ENCODE data around the gene THSD7B.

THSD7B gene

DNA sequence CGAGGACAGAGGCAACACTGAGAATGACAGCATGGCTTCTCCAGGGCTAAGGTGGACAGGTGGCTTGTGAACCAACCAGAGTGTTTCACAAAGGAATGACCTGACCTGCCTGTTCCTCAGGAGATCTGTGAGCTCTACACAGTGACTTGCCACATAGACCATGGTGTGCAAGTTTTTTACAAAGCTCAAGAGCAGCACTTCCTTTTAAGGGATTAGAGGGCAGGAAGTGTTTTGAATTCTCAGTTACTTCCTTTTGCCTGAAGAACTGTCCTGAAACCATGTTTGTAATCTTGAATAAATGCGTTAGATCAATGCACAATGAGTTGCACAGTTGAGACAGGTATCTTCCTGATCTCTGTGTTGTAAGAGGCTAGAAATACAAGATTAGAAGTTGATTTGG lies 421.9 kb downstream of the THSD7B start:
- DNase-seq (ENCODE audit: low read depth in 2 of 3, low spot score in 2 of 3): no peak

DNA sequence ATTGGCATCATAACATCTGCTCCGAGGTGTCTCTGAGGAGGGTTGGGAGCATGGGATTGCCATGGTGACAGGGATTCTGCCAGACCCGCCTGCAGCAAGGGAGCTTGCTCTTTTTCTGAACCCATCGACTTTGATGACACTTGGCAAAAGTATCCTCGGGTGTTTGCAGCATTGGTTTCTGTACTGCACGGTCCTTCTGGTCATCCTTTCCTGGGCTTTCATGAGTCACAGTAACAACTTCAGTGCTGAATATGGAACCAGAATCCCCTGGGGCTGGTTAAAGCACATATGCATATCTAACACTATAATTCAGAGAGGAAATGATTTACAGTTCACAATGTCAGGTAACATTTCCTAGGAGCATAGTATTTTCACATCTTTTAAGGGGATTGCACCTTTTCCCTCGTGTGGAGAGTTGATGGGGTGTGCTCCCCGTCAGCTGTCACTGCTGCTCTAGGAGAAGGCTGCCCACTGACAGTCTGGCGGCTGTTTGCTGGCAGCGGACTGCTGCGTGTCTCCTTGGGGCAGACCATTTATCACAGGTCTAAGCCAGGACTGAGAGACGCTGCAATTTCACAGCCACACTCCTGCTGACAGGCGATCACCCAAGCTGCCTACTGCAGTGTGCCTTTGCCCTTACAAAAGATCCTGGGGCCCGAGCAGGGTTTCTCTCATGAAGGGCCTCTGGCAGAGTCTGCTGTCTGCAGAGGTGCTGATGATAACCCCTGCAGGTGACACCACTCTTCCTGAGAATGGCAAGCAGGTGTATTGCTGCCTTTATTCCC lies 425.3 kb downstream of the THSD7B start:
- no peak for DNase-seq (ENCODE audit: low read depth in 2 of 3, low spot score in 2 of 3)

DNA sequence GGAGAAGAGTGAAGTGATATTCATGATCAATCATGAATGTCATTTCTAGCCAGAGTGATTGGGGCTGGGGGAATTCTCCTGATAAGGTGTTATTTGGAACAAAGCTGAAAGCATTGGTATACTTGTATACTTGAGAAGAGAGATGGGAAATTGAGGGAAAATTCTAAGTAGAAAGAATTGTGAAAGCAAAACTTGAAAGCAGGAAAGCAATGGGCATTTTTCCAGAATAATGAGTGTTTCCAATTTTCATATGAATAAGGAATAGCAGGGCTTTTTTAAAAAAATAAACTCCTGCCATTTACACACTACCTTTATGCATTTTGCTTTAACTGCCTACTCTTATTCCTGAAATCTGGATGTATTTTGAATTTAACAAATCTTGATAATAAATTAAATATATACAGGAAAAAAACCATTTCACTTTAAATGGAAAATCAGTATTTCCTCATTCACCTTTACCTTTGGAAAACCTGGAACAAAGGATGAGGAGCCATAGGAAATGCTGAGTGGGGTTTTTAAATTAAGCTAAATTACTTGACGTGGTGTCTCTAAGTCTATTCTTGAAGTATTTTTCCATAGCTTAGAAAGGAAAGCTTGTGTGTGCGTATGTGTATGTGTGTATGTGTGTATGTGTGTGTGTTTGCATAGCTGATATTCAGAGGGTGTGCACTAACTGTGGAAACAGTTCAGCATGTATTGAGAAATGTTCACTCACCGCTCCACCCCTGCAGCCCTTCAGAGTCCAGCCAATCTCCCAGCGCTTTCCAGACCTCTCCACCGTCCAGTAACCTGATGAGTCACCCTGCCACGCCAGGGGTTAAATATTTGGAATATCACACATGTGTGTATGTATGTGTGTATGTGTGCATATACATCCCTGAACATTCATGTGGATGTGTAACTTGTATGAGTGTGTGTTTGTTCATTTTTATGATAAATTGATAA lies 427.3 kb downstream of the THSD7B start:
- DNase-seq (ENCODE audit: low read depth in 2 of 3, low spot score in 2 of 3): no peak

DNA sequence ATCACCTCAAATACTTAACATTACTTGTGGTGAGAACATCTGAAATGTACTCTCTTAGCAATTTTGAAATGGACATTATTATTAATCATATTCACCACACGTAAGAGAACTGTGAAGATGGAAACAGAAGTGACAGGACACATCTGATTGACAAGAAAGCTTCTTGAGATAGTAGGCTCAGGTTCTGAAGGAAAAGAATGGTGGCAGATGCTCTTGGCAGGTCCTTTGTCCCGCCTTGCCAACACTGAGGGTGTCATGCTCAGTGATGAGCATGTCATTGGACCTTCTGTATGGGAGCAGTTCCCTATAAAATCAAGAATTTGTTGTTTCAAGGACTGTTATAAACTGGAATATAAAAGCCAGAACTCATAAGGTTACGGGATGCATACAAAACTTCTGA lies 428.1 kb downstream of the THSD7B start:
- DNase-seq (ENCODE audit: low read depth in 2 of 3, low spot score in 2 of 3): no peak

DNA sequence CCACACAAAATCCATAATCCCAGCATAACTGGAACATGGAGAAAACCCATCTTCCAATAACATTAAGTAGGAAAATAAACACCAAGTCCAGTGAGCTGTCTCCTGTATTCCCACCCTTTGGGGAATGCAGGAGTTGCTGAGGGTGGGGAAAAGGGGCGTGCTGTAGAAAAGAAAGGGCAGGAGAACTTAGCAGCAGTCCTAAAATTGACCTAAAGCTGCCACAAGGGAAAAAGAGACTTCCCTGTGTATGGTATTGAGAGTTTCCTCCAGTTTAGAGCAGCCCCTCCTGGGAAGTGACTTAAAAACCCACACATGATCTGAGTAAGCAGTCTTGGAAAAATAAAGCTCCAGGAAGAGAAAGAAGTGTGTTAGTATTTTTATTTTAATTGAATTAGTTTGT lies 428.8 kb downstream of the THSD7B start:
- no peak for DNase-seq (ENCODE audit: low read depth in 2 of 3, low spot score in 2 of 3)

DNA sequence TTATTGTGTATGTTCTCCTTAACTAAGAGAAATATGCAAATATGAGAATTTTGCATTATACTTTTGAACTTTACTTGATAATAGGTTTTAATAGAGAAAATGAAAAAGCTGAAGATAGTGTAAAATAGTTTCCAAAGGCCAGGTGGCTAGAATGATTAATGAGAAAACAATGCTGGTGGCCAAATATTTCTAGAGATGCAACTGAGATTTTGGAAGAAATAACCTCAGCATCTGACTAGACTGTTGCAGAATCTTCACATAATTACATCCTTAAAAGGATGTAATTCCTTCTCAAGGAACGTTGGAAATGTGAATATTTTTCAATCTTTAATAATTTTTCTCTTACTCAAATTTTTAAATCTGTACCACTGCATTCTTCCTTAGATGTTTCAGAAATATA lies 434.4 kb downstream of the THSD7B start:
- no peak for DNase-seq (ENCODE audit: low read depth in 2 of 3, low spot score in 2 of 3)

DNA sequence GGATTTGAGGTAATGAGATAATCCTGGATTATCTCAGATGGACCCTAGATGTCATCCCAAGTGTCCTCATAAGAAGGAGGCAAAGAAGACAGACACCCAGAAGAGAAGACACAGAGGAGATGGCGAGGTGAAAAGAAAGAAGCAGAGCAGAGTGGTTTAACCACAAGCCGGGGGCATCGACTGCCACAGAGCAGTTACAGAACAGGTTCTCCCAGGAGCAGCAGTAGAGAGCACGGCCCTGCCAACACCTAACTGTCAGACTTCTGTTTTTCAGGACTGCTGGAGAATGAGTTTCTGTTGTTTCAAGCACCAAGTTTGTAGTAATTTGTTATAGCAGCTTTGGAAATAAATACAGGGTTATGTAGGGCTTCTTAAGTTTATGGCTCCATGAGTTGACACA lies 437.0 kb downstream of the THSD7B start:
- DNase-seq (ENCODE audit: low read depth in 2 of 3, low spot score in 2 of 3): no peak

DNA sequence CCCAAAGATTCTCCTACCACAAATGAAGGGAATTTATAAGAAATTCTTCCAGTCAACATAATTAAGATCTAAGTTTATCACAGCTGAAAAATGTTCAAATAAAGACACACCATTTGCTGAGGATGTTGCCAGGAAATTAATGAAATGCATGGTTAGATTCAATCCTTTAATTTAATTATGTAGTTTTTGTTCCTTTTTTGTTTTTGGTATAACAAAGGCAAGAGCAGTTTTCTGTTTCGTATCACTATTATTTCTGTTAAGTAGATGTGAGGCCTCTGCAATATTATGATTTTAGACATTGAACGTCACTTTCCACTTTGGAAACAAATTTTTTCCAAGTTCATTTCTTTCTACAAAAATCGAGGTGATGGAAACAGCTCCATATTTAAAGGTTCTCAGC lies 440.0 kb downstream of the THSD7B start:
- no peak for DNase-seq (ENCODE audit: low read depth in 2 of 3, low spot score in 2 of 3)

DNA sequence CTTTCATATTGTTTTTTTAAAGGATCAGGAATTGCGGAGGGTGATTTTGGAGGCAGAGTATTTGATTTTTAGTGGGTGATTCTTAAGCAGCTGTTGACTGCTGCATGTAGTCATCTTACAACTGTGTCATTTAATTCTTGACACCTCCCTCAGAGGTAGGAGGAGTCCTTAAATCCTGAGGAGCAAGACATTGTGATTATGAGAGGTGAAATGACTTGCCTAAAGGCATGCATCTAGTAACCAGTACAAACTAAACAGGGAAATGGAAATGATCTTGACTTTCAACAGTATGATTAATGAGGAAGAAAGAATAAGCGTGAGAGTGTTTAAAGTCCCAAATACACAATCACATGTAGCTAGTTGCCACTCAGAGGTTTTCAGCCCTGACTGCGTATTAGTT lies 440.7 kb downstream of the THSD7B start:
- DNase-seq (ENCODE audit: low read depth in 2 of 3, low spot score in 2 of 3): no peak

DNA sequence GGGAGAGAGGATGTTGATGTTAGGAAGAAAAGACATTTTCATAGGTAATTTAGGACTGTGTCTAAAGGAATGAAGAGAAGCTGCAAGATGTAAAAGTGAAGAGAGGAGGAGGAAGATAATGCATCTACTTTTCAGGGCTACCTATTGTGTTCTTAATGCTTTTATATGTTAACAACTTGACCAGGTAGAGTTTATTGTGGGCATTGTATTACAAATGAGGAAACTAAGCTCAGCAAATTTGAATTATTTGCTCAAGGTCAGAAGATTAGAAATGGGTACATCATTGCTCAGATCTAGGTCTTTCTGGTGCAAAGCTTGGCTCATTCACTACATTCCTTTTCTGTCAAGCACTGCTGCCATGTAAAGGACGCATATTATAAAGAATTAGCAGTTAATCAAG lies 441.7 kb downstream of the THSD7B start:
- DNase-seq (ENCODE audit: low read depth in 2 of 3, low spot score in 2 of 3): no peak

DNA sequence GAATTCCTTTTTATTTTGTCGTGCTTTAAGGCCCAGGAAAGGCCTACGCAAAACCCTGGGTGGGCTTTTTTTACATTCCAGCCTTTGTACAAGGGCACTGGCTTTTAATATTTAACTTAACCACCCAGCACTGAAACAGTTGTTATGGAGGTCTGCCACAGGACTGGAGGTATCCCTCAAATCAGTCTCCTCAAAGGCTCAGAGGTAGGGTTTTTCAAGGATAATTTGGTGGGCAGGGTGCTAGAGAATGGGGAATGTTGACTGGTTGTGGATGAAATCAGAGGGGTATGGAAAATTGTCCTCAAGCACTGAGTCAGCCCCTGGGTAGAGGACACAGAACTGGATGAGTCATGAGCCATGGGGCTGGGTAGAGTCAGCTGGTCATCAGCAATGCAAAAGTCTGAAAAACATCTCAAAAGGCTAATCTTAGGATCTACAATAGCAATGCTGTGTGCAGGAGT lies 443.1 kb downstream of the THSD7B start:
- DNase-seq (ENCODE audit: low read depth in 2 of 3, low spot score in 2 of 3): no peak

DNA sequence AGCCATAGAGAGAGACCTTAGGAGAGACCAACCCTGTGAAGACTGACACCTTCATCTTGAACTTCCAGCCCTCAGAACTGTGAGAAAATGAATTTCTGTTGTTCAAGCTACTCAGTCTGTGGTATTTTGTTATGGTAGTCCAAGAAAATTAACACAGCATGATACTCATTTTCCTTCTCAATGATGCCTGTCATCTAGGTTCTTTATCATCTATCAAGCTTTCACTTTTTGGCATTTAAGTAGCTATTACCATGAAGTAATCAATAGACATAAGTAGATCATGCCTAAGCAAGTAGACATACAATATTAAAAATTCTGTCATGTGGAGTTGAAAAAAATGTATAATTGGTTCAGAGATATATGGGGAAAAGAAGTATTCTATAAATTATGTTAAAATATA lies 444.7 kb downstream of the THSD7B start:
- DNase-seq (ENCODE audit: low read depth in 2 of 3, low spot score in 2 of 3): no peak

DNA sequence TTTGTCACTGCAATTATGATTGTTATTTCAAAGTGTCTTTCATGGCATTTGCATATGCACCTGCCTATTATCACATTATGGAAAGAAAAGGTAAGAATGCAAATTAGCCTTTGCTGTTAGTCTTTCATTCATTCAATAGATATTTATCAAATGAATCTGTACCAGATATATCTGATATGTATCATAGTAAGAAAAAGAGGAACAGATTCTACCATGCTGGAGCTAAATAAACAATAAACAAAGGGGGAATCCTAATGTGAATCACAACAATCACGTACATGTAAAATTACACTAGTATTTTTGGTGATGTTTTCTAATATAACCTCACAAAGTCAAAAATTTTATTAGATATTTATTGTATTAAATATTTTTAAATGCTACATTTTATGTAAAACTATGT lies 446.4 kb downstream of the THSD7B start:
- DNase-seq (ENCODE audit: low read depth in 2 of 3, low spot score in 2 of 3): no peak

DNA sequence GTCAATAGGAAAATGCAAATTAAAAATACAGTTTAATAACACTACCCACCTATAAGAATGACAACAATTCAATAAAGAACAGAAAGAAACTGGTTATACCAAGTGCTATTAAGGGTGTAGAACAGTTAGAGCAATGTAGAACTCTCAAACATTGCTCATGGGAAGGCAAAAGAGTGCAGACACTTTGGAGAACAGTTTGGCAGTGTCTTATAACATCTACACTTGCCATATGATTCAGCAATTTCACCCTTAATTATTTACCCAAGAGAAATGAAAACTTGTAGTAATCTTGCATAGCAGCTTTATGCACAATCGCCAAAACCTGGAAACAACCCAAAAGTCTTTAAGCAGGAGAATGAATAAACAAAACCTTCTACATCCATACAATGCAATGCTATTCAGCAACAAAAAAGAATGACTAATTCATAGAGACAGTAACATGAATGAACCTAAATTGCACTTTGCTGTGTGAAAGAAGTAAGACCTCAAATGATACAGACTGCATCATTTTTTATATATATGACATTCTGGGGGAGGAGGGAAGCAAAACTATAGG lies 455.2 kb downstream of the THSD7B start:
- DNase-seq (ENCODE audit: low read depth in 2 of 3, low spot score in 2 of 3): no peak

DNA sequence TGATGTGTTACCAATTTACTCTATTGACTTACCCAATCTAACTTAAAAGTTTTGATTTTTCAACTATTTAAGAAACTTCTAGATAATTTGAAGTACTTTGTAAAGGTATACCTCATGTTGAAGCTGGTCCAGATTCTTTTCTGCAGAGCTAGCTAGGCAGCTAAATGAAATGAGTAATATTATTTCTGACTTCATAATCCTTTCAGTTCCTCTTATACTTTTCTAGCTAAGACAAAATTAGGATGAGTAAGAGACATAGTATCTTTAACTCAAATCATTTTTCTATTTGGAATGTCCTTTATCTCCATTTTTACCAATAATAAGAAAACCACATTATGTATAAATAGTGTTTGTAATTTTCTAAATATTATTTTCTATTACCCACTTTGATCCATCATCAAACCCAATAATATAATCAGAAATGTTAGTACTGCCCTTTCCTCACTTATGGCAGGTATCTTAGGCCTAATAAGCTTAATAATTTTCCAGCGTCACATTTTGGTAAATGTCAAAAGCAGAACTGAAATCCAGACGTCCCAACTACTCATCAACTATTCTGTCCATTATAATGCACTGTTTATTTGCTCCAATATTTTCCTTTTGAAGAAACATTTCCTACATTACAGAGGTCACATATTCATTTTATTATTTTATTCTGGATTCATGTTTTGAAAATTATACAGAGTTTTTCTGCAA lies 456.6 kb downstream of the THSD7B start:
- DNase-seq (ENCODE audit: low read depth in 2 of 3, low spot score in 2 of 3): no peak

DNA sequence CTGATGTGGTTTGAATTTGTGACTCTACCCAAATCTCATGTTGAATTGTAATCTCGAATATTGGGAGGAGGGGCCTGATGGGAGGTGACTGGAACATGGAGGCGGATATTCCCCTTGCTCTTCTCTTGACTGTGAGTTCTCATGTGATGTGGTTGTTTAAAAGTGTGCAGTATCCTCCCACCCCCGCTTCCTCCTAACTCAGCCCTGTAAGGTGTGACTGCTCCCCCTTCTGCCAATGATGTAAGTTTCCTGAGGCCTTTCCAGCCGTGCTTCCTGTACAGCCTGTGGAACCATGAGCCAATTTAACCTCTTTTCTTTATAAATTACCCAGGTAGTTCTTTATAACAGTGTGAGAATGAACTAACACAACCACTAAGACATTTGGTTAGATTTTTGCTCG lies 458.4 kb downstream of the THSD7B start:
- DNase-seq (ENCODE audit: low read depth in 2 of 3, low spot score in 2 of 3): no peak

DNA sequence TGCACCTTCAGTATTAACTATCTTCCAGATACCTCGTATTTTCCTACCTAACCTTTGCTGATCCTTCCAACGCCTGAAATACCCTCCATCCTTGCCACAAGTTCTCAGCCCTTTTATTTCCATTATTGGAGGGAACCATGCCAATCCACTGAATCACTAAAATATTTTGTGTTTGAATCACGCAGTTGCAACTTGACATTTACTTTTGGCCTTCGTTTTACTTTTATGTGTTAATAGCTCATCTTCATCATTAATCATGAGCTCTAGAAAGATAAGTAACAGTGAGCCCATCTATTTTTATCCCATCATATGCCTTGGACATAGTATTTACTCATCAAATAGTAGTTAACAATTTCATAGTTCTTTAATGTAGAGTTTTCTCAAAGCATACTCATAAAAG lies 463.2 kb downstream of the THSD7B start:
- DNase-seq (ENCODE audit: low read depth in 2 of 3, low spot score in 2 of 3): no peak

DNA sequence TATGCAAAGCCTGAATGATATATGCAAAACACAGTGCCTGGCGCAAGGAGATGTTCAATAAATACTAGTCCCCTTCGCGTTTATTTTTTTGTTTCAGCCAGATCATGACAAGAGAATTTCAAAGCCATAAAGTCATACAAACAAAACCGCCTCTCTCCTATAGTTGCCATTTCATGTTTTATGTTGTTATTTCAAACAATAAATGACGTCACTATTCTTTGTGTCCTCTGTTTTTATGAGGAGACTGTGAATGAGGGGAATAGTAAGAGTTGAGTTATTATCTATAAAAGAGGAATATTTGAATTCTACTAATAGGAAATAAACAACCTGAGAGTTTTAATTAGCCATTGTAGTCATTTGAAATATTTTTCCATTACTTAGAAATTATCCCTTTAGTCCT lies 464.5 kb downstream of the THSD7B start:
- DNase-seq (ENCODE audit: low read depth in 2 of 3, low spot score in 2 of 3): no peak

DNA sequence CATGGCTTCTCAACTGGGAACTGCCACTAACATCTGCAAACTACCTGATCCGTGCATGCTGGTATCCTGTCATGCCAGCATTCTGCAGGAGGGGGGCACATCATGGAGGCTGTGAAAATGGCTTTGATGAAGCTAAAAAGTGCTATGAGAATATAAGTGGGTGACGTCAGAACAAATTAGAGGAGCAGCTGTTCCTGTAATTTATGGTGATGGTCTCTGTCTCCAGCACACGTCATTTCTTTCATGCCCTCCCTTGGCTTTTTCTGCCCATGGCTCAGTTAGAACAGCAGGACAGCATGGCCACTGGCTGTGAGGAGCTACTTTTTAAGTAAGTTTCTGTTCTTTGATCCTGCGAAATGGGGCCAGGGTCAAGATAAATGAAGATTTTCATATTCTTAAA lies 466.3 kb downstream of the THSD7B start:
- DNase-seq (ENCODE audit: low read depth in 2 of 3, low spot score in 2 of 3): no peak

DNA sequence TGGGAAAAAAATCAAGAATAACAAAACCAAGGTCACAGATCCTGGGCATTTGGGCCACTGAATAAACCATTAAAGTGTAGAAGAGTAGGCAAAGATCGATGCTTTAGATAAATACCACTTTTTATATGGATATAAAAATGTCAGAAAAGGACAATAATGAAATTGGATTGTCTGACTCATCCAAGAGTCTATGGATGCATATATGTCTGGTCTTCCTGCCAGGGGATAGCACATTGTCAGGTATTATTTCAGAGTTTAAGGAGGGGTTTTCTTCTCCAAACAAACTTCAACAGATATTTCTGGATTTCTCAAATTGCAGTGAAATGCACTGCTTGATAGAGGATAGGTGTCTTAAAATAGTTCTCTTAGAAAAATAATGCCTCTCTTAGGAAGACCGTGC lies 466.7 kb downstream of the THSD7B start:
- no peak for DNase-seq (ENCODE audit: low read depth in 2 of 3, low spot score in 2 of 3)

DNA sequence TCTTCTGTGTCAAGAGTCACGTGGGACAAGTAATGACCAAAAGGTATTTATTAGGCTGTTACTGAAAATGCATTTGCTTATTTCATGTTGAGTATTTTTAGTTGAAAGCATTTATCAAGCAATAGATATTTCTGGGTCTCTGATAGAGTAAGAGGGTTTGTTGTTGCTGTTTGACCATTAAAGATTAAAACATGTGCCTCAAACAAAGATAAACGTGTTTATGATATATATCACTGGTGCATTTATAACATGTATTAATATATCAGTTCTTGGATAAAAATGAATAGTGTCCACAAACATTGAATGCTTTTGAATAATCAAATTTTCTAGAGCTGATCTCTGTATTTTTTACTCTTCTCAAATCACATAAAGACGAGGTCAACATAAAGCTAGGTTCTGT lies 467.7 kb downstream of the THSD7B start:
- DNase-seq (ENCODE audit: low read depth in 2 of 3, low spot score in 2 of 3): no peak
